Vagina (tissue), 2 donors: ENCODE results near the gene CNTN1. TPM values are rescaled to one million over a fixed set of nuclear protein-coding genes. Genes with fewer than 3 reads are reported as not detected.

Source experiments
- DNase-seq, 2 donors: peaks; one replicate each; pipeline ENCODE4 v3.0.0-alpha.2; 2017; ENCODE audit errors: extremely low spot score in 2 of 2
- H3K27ac ChIP-seq: fragments of 200-600 bp; sonication (generic); one replicate; pipeline ENCODE4 v1.5.1; 2019
- H3K27me3 ChIP-seq: fragments of 200-600 bp; sonication (generic); one replicate; pipeline ENCODE4 v1.5.1; 2019
- H3K36me3 ChIP-seq, 2 donors: fragments of 200-600 bp; sonication (generic); one replicate each; pipeline ENCODE4 v1.5.1; 2017 to 2019
- H3K4me1 ChIP-seq: fragments of 200-600 bp; sonication (generic); one replicate; pipeline ENCODE4 v1.5.1; 2019
- H3K4me3 ChIP-seq, 2 donors: fragments of 200-600 bp; sonication (generic); 1 replicate in 1 of 2; 2 replicates in 1 of 2; pipeline ENCODE4 v1.5.1; 2016 to 2019
- H3K9me3 ChIP-seq: fragments of 200-600 bp; sonication (generic); one replicate; pipeline ENCODE4 v1.5.1; 2019
- CTCF ChIP-seq, 3 experiments: fragments of 450-650 bp in 2 of 3; fragments of 200-600 bp in 1 of 3; sonication (generic) in 1 of 3; IDR thresholded peaks; one replicate each; pipeline ENCODE4 v1.5.1; 2017 to 2019; ENCODE audit warnings: antibody characterized with exemption in 3 of 3, mild to moderate bottlenecking in 2 of 3, moderate library complexity in 2 of 3
- POLR2A ChIP-seq, 2 donors: fragments of 450-650 bp; IDR thresholded peaks; one replicate each; pipeline ENCODE4 v1.6.1; 2017; ENCODE audit warnings: antibody characterized with exemption in 2 of 2, mild to moderate bottlenecking in 2 of 2, moderate library complexity in 2 of 2
- POLR2AphosphoS5 ChIP-seq, 2 donors: sonication (generic); formaldehyde crosslinking; IDR thresholded peaks; one replicate each; pipeline ENCODE4 v1.9.0; 2017; ENCODE audit warnings: antibody characterized with exemption in 2 of 2, mild to moderate bottlenecking in 2 of 2, low read depth in 1 of 2; ENCODE audit not compliant: insufficient read depth in 1 of 2
- intact Hi-C: fragments of 100-400 bp; cut with DNase I; formaldehyde crosslinking; loops from one replicate; pipeline ENCODE4 v1.15.1; 2023
- total RNA-seq: library from RNA; depleted of rRNA; stranded (reverse); fragments of >200 nt; gene quantifications from one replicate; pipeline ENCODE4 v1.2.3, GENCODE V29; 2016

CNTN1 gene
- total RNA-seq, 1 donor from 2014 or later, result 15.2 TPM

GRCh38 chr12:40749863-40750262 is 57.6 kb downstream of the CNTN1 start:
- intact Hi-C loops, result no loop called here
- H3K9me3 ChIP-seq, result no peaks in the 10 kb centered on the region
- H3K27ac ChIP-seq, result no peak overlapping the region
- no peak for DNase-seq
- TF ChIP-seq CTCF (IDR thresholded peaks at IDR 0.05) (no peak), POLR2A (IDR thresholded peaks at IDR 0.05) (no peak), POLR2AphosphoS5 (IDR thresholded peaks at IDR 0.05; ENCODE audit: insufficient read depth in 1 of 2, low read depth in 1 of 2) (no peak)
- no peaks in the 10 kb centered on the region for H3K27me3 ChIP-seq
- H3K4me1 ChIP-seq, result no peaks in the 10 kb centered on the region
- H3K4me3 ChIP-seq, result no peak overlapping the region
- no peaks in the 10 kb centered on the region for H3K36me3 ChIP-seq

- H3K27ac ChIP-seq, result no peak overlapping the region
- no peak overlapping the region for H3K4me3 ChIP-seq
- H3K36me3 ChIP-seq, result no peaks in the 10 kb centered on the region
- intact Hi-C loops, result no loop called here
- no peak for TF ChIP-seq CTCF (IDR thresholded peaks at IDR 0.05)
- DNase-seq, result no peak
- no peaks in the 10 kb centered on the region for H3K4me1 ChIP-seq
- no peaks in the 10 kb centered on the region for H3K9me3 ChIP-seq
- no peaks in the 10 kb centered on the region for H3K27me3 ChIP-seq
Observed at GRCh38 chr12:40752011-40752410, 59.8 kb downstream of the CNTN1 start.

GRCh38 chr12:40760821-40761220 is 68.6 kb downstream of the CNTN1 start:
- no peaks in the 10 kb centered on the region for H3K9me3 ChIP-seq
- no peak overlapping the region for H3K27ac ChIP-seq
- H3K4me3 ChIP-seq, result no peak overlapping the region
- TF ChIP-seq POLR2AphosphoS5 (IDR thresholded peaks at IDR 0.05; ENCODE audit: insufficient read depth in 1 of 2, low read depth in 1 of 2) (no peak), CTCF (IDR thresholded peaks at IDR 0.05) (no peak), POLR2A (IDR thresholded peaks at IDR 0.05) (no peak)
- no peaks in the 10 kb centered on the region for H3K36me3 ChIP-seq
- intact Hi-C loops, result no loop called here
- H3K4me1 ChIP-seq, result no peaks in the 10 kb centered on the region
- no peaks in the 10 kb centered on the region for H3K27me3 ChIP-seq
- DNase-seq, result no peak

GRCh38 chr12:40762072-40762471 is 69.8 kb downstream of the CNTN1 start:
- H3K9me3 ChIP-seq, result no peaks in the 10 kb centered on the region
- H3K27me3 ChIP-seq, result no peaks in the 10 kb centered on the region
- H3K36me3 ChIP-seq, result no peaks in the 10 kb centered on the region
- H3K4me1 ChIP-seq, result no peaks in the 10 kb centered on the region
- no peak overlapping the region for H3K27ac ChIP-seq
- no peak for DNase-seq
- intact Hi-C loops, result no loop called here
- no peak for TF ChIP-seq POLR2AphosphoS5 (IDR thresholded peaks at IDR 0.05; ENCODE audit: insufficient read depth in 1 of 2, low read depth in 1 of 2)
- TF ChIP-seq POLR2A (IDR thresholded peaks at IDR 0.05), result no peak
- TF ChIP-seq CTCF (IDR thresholded peaks at IDR 0.05), result no peak
- no peak overlapping the region for H3K4me3 ChIP-seq

- H3K27me3 ChIP-seq, result no peaks in the 10 kb centered on the region
- no peak for TF ChIP-seq POLR2AphosphoS5 (IDR thresholded peaks at IDR 0.05; ENCODE audit: insufficient read depth in 1 of 2, low read depth in 1 of 2)
- TF ChIP-seq POLR2A (IDR thresholded peaks at IDR 0.05), result no peak
- TF ChIP-seq CTCF (IDR thresholded peaks at IDR 0.05), result no peak
- no peak overlapping the region for H3K27ac ChIP-seq
- intact Hi-C loops, result no loop called here
- no peaks in the 10 kb centered on the region for H3K4me1 ChIP-seq
- no peaks in the 10 kb centered on the region for H3K36me3 ChIP-seq
- no peak overlapping the region for H3K4me3 ChIP-seq
- DNase-seq, result no peak
- H3K9me3 ChIP-seq, result no peaks in the 10 kb centered on the region
Observed at GRCh38 chr12:40768125-40768864, 76.1 kb downstream of the CNTN1 start.
